A673 (cell line): Measurements from ENCODE around the gene UNG. TPM values are rescaled to one million over a fixed set of nuclear protein-coding genes. Genes with fewer than 3 reads are reported as not detected.

Experiments
- BruUV-seq: library from RNA; stranded (reverse); fragments of 400-500 nt; replicated peaks from 2 replicates; lab custom pipeline; 2021; lab: Mats Ljungman, UMichigan
- CTCF ChIA-PET: fragments of 300-600 bp; sonication (Branson Sonifier 250); formaldehyde crosslinking; loops from one replicate; lab custom pipeline; 2022; ENCODE audit warnings: antibody characterized with exemption; lab: Charles Lee
- POLR2A ChIA-PET: fragments of 300-600 bp; sonication (Branson Sonifier 250); formaldehyde crosslinking; loops from one replicate; lab custom pipeline; 2022; ENCODE audit warnings: antibody characterized with exemption; ENCODE audit not compliant: low non-redundant PET; lab: Charles Lee
- DNase-seq: peaks from one replicate; pipeline ENCODE4 v3.0.0-alpha.2; 2015; ENCODE audit warnings: low spot score
- H3K27ac ChIP-seq: fragments of 200-600 bp; sonication (generic); 2 replicates; pipeline ENCODE4 v1.5.1; 2016; ENCODE audit warnings: mixed run types, low read depth, mild to moderate bottlenecking, mixed read lengths, antibody characterized with exemption, low read length; ENCODE audit not compliant: poor library complexity, severe bottlenecking
- H3K27me3 ChIP-seq: fragments of 200-600 bp; sonication (generic); replicated peaks from 2 replicates; pipeline ENCODE4 v1.6.1; 2017; ENCODE audit warnings: mixed run types, low read depth, mild to moderate bottlenecking, mixed read lengths, antibody characterized with exemption, low read length; ENCODE audit not compliant: insufficient read depth, poor library complexity
- H3K36me3 ChIP-seq: fragments of 200-600 bp; sonication (generic); 2 replicates; pipeline ENCODE4 v1.6.1; 2016; ENCODE audit warnings: mixed run types, mild to moderate bottlenecking, mixed read lengths, antibody characterized with exemption, low read length; ENCODE audit not compliant: insufficient read depth, poor library complexity, severe bottlenecking
- H3K4me1 ChIP-seq: fragments of 200-600 bp; sonication (generic); 2 replicates; pipeline ENCODE4 v1.6.1; 2017; ENCODE audit warnings: mixed run types, mild to moderate bottlenecking, mixed read lengths, antibody characterized with exemption, low read length; ENCODE audit not compliant: insufficient read depth, poor library complexity, severe bottlenecking
- H3K4me3 ChIP-seq: fragments of 200-600 bp; sonication (generic); 2 replicates; pipeline ENCODE4 v1.5.1; 2016; ENCODE audit warnings: low read depth, mixed run types, mild to moderate bottlenecking, mixed read lengths, low read length; ENCODE audit not compliant: poor library complexity, severe bottlenecking
- H3K9me3 ChIP-seq: fragments of 200-600 bp; sonication (generic); 2 replicates; pipeline ENCODE4 v1.6.1; 2016; ENCODE audit warnings: mixed run types, low read depth, mild to moderate bottlenecking, mixed read lengths, antibody characterized with exemption, low read length; ENCODE audit not compliant: poor library complexity, severe bottlenecking
- CTCF ChIP-seq: fragments of 300-800, 200-600 bp; sonication (generic); conservative IDR thresholded peaks from 2 replicates; pipeline ENCODE4 v1.5.1; 2017; ENCODE audit warnings: low read depth, mild to moderate bottlenecking, antibody characterized with exemption, low read length, moderate library complexity, mixed read lengths
- EZH2 ChIP-seq: fragments of 200-600 bp; sonication (generic); IDR thresholded peaks from 2 replicates; pipeline ENCODE4 v1.6.1; 2017; ENCODE audit warnings: borderline replicate concordance, low read depth, mild to moderate bottlenecking, mixed read lengths, antibody characterized with exemption, low read length; ENCODE audit not compliant: poor library complexity, severe bottlenecking
- intact Hi-C: fragments of 100-400 bp; cut with micrococcal nuclease; formaldehyde crosslinking; loops from one replicate; pipeline ENCODE4 v1.10.0; 2022; ENCODE audit not compliant: unreplicated experiment
- total RNA-seq: library from RNA; stranded (reverse); gene quantifications from 2 replicates; pipeline ENCODE4 v1.2.3, GENCODE V29; 2021

UNG gene
- total RNA-seq, 1 experiment from 2014 or later, result 58.5 TPM

DNA sequence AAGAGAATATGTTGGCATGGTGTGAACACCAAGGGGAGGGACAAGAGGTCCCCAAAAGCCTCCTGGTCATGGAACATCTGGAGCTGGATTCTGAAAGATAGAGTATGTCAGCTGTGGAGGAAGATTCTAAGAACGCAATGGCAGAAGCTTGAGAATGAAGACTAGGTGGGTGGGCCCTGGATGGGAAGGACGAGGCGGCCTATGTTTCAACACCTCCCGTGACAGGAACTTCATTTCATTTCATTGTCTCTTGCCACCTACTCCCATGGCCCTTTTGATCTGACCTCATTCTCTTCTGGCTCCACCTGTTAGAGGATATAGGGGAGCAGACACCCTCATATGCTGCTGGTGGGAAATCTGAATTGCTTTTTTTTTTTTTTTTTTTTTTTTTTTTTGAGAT, 3.3 kb downstream of the UNG start:
- H3K9me3 ChIP-seq, result no peaks in the 10 kb centered on the region
- H3K4me1 ChIP-seq, result peaks cover 4% of the 10 kb centered on the region
- TF ChIP-seq CTCF, result no peak
- TF ChIP-seq EZH2, result no peak
- intact Hi-C loops, result no loop called here
- no TSS peak for BruUV-seq
- H3K27ac ChIP-seq, result no peak overlapping the region
- peaks cover 62% of the 10 kb centered on the region for H3K36me3 ChIP-seq
- POLR2A ChIA-PET, result no interaction called here
- no peak for DNase-seq
- no peak overlapping the region for H3K4me3 ChIP-seq
- no peaks in the 10 kb centered on the region for H3K27me3 ChIP-seq
- CTCF ChIA-PET, result interaction anchor here (0.6 to 1.0 kb wide), 2 partner anchors 11 kb away, joined by 4 to 8 read pairs; no protein-coding TSS in a partner anchor

GRCh38 chr12:109102491-109102890, 5.1 kb downstream of the UNG start:
- Histone ChIP-seq H3K4me1 (peaks cover 4% of the 10 kb centered on the region), H3K4me3 (no peak overlapping the region), H3K27me3 (no peaks in the 10 kb centered on the region), H3K9me3 (no peaks in the 10 kb centered on the region), H3K36me3 (peaks cover 73% of the 10 kb centered on the region), H3K27ac (no peak overlapping the region)
- CTCF ChIA-PET, result no interaction called here
- intact Hi-C loops, result no loop called here
- POLR2A ChIA-PET, result no interaction called here
- no TSS peak for BruUV-seq
- TF ChIP-seq EZH2, result no peak
- TF ChIP-seq CTCF, result no peak
- DNase-seq, result no peak

DNA sequence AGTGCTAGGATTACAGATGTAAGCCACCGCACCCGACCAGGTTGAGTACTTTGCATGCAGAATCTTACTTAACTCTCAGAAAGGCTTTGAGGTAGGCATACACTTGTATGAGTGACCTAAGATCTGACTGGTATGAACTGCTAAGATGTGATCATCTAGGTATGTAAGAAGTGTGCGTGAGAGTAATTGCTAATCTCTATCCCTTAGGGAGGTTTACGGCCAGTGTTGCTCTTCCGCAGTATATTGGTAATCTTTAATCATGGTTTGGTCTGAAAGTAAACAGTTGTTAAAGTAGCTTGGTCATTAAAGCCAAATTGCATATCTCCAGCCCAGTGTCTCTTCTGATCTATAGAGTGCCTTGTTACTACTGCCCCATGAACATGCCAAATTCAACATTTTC, 7.8 kb downstream of the UNG start:
- TF ChIP-seq EZH2, result no peak
- TF ChIP-seq CTCF, result no peak
- no TSS peak for BruUV-seq
- Histone ChIP-seq H3K4me1 (peaks cover under 1% of the 10 kb centered on the region), H3K27ac (no peak overlapping the region), H3K9me3 (no peaks in the 10 kb centered on the region), H3K4me3 (no peak overlapping the region), H3K27me3 (no peaks in the 10 kb centered on the region), H3K36me3 (peaks cover 69% of the 10 kb centered on the region)
- ChIA-PET CTCF (no interaction called here), POLR2A (no interaction called here)
- intact Hi-C loops, result no loop called here
- DNase-seq, result no peak
